Head of caudate nucleus (tissue), 42 donors: Measurements from ENCODE around the gene PTN.

ENCODE experiments used
- DNase-seq, 42 donors: peaks; one replicate each; pipeline versions ENCODE4 v3.0.0 to v3.0.0-alpha.2; 2020 to 2021; ENCODE audit warnings: mixed read lengths in 7 of 42
- intact Hi-C: fragments of 100-400 bp; cut with DNase I; formaldehyde crosslinking; loops from one replicate; pipeline ENCODE4 v1.15.0; 2022

The PTN gene

GRCh38 chr7:137343281-137343841 is at the start of gene PTN:
Gene PTN (minus strand): TSS chr7:137343733. CDS start chr7:137254973, 88,760 bp downstream.
- intact Hi-C loops: loop anchor here (10.0 kb wide), 1 partner anchor 111 kb away; no protein-coding TSS in a partner anchor
- peak; percentile 26 to 84 (median 56) for DNase-seq

DNA sequence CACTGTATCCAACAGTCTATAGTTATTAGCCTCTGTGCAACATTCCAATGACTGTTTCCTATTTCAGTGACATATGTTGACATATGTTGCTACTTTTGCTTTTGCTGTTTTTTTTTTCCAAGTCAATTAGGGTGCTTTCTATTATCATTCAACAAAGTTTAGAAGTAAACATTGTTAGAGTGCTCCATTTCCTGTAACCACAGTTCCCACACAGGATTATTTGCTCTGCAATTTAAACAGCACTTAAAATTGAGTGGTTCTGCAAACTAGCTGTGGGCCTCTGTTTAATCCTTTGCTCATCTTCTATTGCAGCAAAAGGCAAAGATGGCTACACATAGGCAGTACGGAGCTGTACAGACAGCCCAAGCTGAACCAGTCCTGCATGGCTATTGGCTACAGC is 46.5 kb upstream of the PTN start:
- intact Hi-C loops: no loop called here

DNA sequence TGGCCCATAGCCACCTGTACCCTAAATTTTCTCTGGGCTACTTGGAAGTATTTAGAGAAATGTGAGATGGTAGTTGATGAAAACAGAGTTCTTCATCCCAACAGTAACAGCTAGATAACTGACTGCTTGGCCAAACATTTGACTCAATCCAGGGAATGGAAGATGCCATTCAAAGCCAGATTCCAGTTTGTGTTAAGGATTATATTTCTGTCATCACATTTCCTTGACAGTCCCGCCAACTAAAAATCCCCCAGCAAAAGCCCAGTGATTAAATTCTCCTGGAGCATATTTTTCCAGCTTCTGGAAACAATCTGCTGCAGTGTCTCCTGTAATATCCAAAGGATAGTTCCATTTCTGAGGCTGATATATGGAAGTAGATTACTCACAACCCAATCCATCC is 45.4 kb upstream of the PTN start:
- intact Hi-C loops: no loop called here
- DNase-seq: no peak

More for the DNA sequence above, 46.5 kb upstream of the PTN start:
- no peak for DNase-seq

DNA sequence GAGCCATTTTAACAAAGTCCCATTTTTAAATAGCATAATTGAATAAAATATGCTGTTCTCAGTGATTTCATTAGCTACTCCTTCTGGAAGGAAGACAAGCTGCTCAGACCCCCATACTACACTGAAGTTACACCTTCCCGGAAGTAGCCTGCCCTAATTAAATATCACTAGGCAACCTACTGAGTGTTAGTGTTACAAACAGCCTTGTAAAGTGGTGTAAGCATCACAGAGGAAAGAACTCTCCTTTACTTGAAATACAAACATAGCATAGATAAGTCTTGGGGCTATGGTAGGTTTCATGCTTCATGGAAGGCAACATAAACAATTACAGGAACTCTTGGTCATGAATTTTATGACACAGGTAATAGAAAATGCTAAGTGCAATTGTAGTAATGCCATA is 43.4 kb upstream of the PTN start:
- intact Hi-C loops: no loop called here

GRCh38 chr7:137381045-137381444 is 37.5 kb upstream of the PTN start:
- DNase-seq: no peak
- intact Hi-C loops: no loop called here

More for the DNA sequence above, 43.4 kb upstream of the PTN start:
- DNase-seq: no peak

DNA sequence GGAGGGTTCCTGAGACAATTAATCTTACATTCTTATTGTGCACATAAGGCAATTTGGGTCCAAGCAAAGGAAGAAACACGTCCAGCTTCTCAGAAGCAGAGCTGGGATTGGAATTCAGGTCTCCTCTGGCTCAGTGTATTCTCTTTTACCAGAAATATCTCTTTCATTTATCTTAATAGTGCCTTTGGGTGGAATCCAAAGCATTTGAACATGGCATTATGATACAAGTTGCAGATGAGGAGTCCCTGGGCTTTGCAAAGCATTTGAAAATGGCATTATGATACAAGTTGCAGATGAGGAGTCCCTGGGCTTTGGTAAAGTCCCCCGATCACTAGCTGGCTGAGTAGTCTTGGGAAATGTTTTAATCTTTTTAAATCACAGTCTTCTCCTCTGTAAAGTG is 30.0 kb upstream of the PTN start:
- intact Hi-C loops: no loop called here

GRCh38 chr7:137371616-137372015 is 28.1 kb upstream of the PTN start:
- intact Hi-C loops: no loop called here
- no peak for DNase-seq

More for the DNA sequence above, 30.0 kb upstream of the PTN start:
- no peak for DNase-seq

DNA sequence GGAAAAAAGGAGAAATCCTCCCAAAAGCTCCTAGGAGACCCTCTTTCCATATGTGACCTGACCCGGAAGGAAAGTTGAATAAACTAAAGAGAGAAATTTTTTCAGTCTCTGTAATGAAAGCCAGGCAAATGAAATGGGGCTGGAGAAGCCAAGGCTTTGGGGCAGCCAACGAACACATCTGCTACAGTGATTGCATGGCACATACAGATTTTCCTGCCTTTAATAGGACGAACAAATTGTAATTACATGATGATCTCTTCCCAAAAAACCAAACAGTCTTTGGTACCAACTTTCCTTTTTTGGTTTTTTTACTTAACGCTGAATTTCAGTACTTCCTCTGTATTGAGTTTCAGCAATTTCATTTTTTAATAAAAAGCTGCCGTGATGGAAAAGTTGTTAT is 23.5 kb upstream of the PTN start:
- intact Hi-C loops: no loop called here

GRCh38 chr7:137363683-137364082 is 20.1 kb upstream of the PTN start:
- DNase-seq: no peak
- intact Hi-C loops: no loop called here

More for the DNA sequence above, 23.5 kb upstream of the PTN start:
- no peak for DNase-seq

- no peak for DNase-seq
- intact Hi-C loops: no loop called here
These were observed 16.6 kb upstream of the PTN start for GRCh38 chr7:137360087-137360679.

DNA sequence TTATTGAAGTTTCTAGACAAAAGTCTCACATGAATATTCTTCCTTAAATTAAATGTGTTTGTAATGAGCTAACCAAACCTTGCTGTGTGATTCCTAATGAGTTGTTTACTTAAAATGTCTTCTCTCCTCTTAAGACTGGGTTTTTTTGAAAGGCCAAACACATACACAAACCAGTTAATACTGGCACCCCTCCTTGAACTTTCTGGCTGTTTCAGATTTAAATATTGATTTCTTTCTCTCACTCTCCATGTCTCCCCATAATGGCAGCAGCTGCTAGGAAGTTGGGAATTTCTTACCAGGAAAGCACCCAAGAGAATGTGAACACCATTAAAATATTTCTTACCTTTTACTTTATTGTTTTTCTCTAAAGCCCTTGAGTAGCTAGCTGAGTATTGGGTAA is 11.4 kb upstream of the PTN start:
- no peak for DNase-seq
- intact Hi-C loops: no loop called here

GRCh38 chr7:137354396-137354795 is 10.9 kb upstream of the PTN start:
- peak in 29 of 42 donors; percentile 7 to 82 (median 41) for DNase-seq
- intact Hi-C loops: no loop called here

GRCh38 chr7:137351941-137352340 is 8.4 kb upstream of the PTN start:
- DNase-seq: no peak
- intact Hi-C loops: no loop called here

DNA sequence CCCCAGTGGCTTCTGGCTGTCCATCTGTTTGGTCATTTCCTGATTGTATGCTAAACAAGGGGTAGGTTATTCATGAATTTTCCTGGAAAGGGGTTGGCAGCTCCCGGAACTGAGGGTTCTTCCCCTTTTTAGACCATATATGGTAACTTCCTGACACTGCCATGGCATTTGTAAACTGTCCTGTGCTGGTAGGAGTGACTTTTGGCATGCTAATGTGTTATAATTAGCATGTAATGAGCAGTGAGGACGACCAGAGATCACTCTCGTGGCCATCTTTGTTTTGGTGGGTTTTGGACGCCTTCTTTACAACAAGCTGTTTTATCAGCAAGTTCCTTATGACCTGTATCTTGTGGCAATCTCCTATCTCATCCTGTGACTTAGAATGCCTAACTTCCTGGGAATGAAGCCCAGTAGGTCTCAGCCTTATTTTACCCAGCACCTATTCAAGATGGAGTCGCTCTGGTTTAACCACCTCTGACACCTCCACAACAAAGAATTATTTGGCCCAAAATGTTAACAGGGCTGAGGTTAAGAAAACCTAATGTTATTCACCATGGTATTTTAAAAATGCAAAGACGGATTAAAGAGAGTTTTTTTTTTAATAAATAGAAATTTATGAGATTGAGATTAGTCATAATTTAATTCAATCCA is 2.4 kb upstream of the PTN start:
- DNase-seq: no peak
- intact Hi-C loops: loop anchor here (10.0 kb wide), 1 partner anchor 109 kb away; no protein-coding TSS in a partner anchor

DNA sequence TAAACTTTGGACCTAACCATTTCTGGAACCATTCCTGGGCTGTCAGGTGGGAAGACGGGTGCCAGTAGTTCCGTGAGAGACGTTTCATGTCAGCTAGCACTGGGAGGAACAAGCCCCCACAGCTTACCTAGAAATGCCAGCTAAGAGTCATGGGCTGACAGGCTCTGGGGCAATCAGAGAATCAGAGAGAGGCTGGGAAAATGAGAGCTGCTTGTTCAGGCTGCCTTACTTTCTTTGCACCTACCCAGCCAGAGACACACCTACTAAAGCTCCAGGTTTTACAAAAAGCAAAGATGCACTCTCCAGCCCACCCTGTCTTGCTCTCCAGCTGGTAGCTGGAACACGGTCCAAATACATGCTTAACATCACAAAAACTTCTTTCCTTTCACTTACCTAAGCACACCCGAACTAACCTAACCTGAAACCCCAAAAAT is 688 bp downstream of the PTN start:
- intact Hi-C loops: loop anchor here (10.0 kb wide), 1 partner anchor 112 kb away; no protein-coding TSS in a partner anchor
- peak in 41 of 42 donors; percentile 15 to 83 (median 56) for DNase-seq

- no peak for DNase-seq
- intact Hi-C loops: loop anchor here (10.0 kb wide), 1 partner anchor 113 kb away; no protein-coding TSS in a partner anchor
These were observed 1.3 kb downstream of the PTN start for GRCh38 chr7:137342265-137342664.

GRCh38 chr7:137337902-137338301 is 5.6 kb downstream of the PTN start:
- intact Hi-C loops: no loop called here
- DNase-seq: no peak

DNA sequence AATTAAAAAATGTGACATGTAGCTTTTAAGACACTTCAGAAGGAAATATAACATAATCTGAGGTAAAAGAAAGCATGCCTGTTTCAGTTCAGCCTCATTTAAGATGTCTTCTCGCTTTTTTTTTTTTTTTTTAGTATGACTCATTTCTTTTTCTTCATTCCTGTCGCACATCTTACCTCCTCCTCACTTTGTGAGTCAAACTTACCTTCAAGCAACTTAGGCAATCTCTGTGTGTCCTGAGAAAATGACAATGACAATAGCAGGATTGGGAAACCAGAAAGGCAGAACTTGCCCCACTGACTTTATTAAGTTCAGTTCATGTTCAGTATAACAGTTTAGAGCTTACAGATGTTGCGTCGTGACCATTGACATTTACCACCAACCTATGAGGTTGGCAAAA is 7.7 kb downstream of the PTN start:
- intact Hi-C loops: no loop called here
- peak in 1 of 42 donors; percentile 7 for DNase-seq

DNA sequence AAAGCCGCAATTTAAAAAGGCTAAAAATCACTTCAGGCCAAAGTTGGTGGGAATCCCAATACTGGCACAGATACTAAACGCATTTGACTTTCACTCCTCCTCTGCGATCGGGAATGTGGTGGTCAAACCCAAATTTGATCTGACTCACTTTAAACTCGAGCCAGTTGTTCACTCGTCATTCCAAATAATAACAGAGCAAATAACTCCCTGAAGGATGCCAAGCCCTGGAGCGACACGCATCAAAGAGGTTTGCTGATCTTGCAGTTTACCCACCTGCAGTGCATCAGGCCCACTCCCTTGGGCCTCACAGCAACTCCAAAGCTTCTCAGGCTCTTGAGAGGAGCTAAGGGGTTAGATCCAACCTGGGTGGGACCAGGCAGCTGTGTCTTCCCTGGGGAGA is 12.2 kb downstream of the PTN start:
- intact Hi-C loops: no loop called here
- DNase-seq: no peak

- intact Hi-C loops: no loop called here
- DNase-seq: no peak
These were observed 14.1 kb downstream of the PTN start for GRCh38 chr7:137329411-137329810.
